IMR-90 (cell line): ENCODE data around the gene REPS2.

Source experiments
- ELK1 ChIP-seq: fragments of 150-350 bp; IDR thresholded peaks from 2 replicates; pipeline ENCODE4 v1.6.1; 2016; ENCODE audit warnings: low read depth, mild to moderate bottlenecking, low read length, moderate library complexity, borderline replicate concordance
- FOS ChIP-seq: fragments of 150-350 bp; IDR thresholded peaks from 2 replicates; pipeline ENCODE4 v1.6.1; 2016; ENCODE audit warnings: low read depth, low read length
- MXI1 ChIP-seq: IDR thresholded peaks from 2 replicates; pipeline ENCODE4 v1.6.1; 2012; ENCODE audit warnings: low read depth, mild to moderate bottlenecking, low read length, moderate library complexity, borderline replicate concordance
- NFE2L2 ChIP-seq: fragments of 150-350 bp; IDR thresholded peaks from 2 replicates; pipeline ENCODE4 v1.6.1; 2016; ENCODE audit warnings: low read depth, mild to moderate bottlenecking, low read length
- POLR2A ChIP-seq: IDR thresholded peaks from 2 replicates; pipeline ENCODE4 v1.6.1; 2012; ENCODE audit warnings: mild to moderate bottlenecking, low read depth, low read length
- RAD21 ChIP-seq: IDR thresholded peaks from 2 replicates; pipeline ENCODE4 v1.6.1; 2012; ENCODE audit warnings: low read length, improper control_type of control experiment
- RCOR1 ChIP-seq: IDR thresholded peaks from 2 replicates; pipeline ENCODE4 v1.6.1; 2012; ENCODE audit warnings: mild to moderate bottlenecking, low read length, improper control_type of control experiment; ENCODE audit not compliant: insufficient replicate concordance
- RFX5 ChIP-seq: IDR thresholded peaks from 2 replicates; pipeline ENCODE4 v1.8.0; 2012; ENCODE audit warnings: low read depth, mild to moderate bottlenecking, low read length, moderate library complexity
- SMC3 ChIP-seq: fragments of 150-350 bp; IDR thresholded peaks from 2 replicates; pipeline ENCODE4 v1.6.1; 2016; ENCODE audit warnings: low read depth, mild to moderate bottlenecking, antibody characterized with exemption, low read length, moderate library complexity
- USF2 ChIP-seq: fragments of 150-350 bp; IDR thresholded peaks from 2 replicates; pipeline ENCODE4 v1.6.1; 2017; ENCODE audit warnings: mild to moderate bottlenecking, antibody characterized with exemption, low read length, low read depth
- TF ChIP-seq, protein P1 (sequence below): conservative IDR thresholded peaks from 2 replicates; pipeline ENCODE4 v1.5.1; 2012; ENCODE audit warnings: mild to moderate bottlenecking, low read depth, low read length, improper control_type of control experiment

DNA sequence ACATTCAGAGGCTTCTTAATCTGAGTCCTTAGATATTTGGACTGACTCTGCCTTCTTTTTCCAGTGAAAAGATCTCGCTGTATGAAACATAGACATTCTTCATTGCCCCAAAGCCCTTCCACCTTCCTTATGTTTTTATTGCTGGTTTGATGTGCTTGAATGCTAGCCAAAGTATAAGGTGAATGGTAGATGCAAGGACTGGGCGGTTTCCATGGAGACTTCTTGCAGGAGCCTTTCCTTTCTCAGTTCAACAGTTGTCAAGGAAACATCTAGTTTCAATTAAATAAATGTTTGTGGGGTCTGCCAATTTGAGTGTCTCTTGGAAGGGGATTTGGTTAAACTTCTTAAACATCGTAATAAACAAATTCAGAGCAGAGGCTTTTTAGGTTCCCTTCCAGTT is 46.0 kb downstream of the REPS2 start:
- TF ChIP-seq NFE2L2 (no peak), SMC3 (no peak), MXI1 (no peak), RFX5 (no peak), POLR2A (no peak), USF2 (no peak), ELK1 (no peak), RAD21 (no peak), FOS (no peak), RCOR1 (no peak)
- TF ChIP-seq, protein P1, sequence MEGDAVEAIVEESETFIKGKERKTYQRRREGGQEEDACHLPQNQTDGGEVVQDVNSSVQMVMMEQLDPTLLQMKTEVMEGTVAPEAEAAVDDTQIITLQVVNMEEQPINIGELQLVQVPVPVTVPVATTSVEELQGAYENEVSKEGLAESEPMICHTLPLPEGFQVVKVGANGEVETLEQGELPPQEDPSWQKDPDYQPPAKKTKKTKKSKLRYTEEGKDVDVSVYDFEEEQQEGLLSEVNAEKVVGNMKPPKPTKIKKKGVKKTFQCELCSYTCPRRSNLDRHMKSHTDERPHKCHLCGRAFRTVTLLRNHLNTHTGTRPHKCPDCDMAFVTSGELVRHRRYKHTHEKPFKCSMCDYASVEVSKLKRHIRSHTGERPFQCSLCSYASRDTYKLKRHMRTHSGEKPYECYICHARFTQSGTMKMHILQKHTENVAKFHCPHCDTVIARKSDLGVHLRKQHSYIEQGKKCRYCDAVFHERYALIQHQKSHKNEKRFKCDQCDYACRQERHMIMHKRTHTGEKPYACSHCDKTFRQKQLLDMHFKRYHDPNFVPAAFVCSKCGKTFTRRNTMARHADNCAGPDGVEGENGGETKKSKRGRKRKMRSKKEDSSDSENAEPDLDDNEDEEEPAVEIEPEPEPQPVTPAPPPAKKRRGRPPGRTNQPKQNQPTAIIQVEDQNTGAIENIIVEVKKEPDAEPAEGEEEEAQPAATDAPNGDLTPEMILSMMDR: no peak
